ENCODE data around the gene SPOP.

DNA sequence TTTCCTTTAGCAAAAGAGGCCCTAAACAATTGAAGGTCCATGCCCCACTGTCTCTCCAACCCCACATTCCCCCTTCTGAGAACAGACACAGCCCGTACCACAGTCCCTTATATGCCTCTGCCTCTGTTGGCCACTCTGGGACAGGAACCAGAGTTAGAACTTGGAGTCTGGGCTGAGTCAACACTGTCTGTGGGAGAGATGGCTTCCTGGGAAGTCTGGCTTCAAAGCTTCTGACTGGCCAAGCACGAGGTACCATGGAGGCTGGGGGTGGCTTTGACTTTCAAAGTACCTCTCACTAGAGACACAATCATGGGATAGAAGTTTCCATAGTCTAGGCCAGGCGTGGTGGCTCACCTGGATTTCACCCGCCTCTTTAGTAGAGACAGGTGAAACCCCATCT lies 14.9 kb upstream of the SPOP start:
- no peak for TF ChIP-seq POLR2A (IDR thresholded peaks at IDR 0.05)
- TF ChIP-seq, protein P1, sequence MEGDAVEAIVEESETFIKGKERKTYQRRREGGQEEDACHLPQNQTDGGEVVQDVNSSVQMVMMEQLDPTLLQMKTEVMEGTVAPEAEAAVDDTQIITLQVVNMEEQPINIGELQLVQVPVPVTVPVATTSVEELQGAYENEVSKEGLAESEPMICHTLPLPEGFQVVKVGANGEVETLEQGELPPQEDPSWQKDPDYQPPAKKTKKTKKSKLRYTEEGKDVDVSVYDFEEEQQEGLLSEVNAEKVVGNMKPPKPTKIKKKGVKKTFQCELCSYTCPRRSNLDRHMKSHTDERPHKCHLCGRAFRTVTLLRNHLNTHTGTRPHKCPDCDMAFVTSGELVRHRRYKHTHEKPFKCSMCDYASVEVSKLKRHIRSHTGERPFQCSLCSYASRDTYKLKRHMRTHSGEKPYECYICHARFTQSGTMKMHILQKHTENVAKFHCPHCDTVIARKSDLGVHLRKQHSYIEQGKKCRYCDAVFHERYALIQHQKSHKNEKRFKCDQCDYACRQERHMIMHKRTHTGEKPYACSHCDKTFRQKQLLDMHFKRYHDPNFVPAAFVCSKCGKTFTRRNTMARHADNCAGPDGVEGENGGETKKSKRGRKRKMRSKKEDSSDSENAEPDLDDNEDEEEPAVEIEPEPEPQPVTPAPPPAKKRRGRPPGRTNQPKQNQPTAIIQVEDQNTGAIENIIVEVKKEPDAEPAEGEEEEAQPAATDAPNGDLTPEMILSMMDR (IDR thresholded peaks at IDR 0.05): no peak
